Measurements from ENCODE around the gene ILK.

GRCh38 chr11:6626971-6627761, 23.6 kb downstream of the ILK start:
- no peak for TF ChIP-seq CTCF (IDR thresholded peaks at IDR 0.05)
- TF ChIP-seq POLR2A (IDR thresholded peaks at IDR 0.05), result no peak
- TF ChIP-seq POLR2AphosphoS5 (IDR thresholded peaks at IDR 0.05), result no peak
- no peak for TF ChIP-seq EP300 (IDR thresholded peaks at IDR 0.05)

Measured in suprapubic skin (tissue), 4 donors.